Adrenal gland (tissue), 12 donors: Measurements from ENCODE around the gene MEF2C. TPM values are rescaled to one million over a fixed set of nuclear protein-coding genes. Genes with fewer than 3 reads are reported as not detected.

Source experiments
- DNase-seq, 7 donors: peaks; one replicate each; pipeline ENCODE4 v3.0.0-alpha.2; 2019 to 2020
- H3K27ac ChIP-seq, 5 donors: fragments of 200-600 bp; sonication (generic) in 4 of 5; 1 replicate in 3 of 5; 2 replicates in 2 of 5; pipeline versions ENCODE4 v1.5.1 to v1.8.0; 2016 to 2020; ENCODE audit warnings: mild to moderate bottlenecking in 1 of 5
- H3K27me3 ChIP-seq: fragments of 200-600 bp; 2 replicates; pipeline ENCODE4 v1.8.0; 2021
- H3K36me3 ChIP-seq, 2 donors: fragments of 200-600 bp; replicated peaks in 1 of 2; 1 replicate in 1 of 2; 2 replicates in 1 of 2; pipeline versions ENCODE4 v1.5.1 to v1.8.0; 2018 to 2022
- H3K4me1 ChIP-seq, 2 donors: fragments of 200-600 bp; replicated peaks in 1 of 2; 1 replicate in 1 of 2; 2 replicates in 1 of 2; pipeline versions ENCODE4 v1.5.1 to v1.8.0; 2018 to 2021
- H3K4me3 ChIP-seq, 4 donors: fragments of 200-600 bp; sonication (generic) in 3 of 4; one replicate each; pipeline ENCODE4 v1.5.1; 2016 to 2018
- H3K9me3 ChIP-seq, 3 donors: fragments of 200-600 bp; sonication (generic) in 1 of 3; replicated peaks in 1 of 3; 1 replicate in 2 of 3; 2 replicates in 1 of 3; pipeline versions ENCODE4 v1.5.1 to v1.8.0; 2016 to 2021
- POLR2A ChIP-seq, 2 donors: fragments of 450-650 bp; IDR thresholded peaks; one replicate each; pipeline ENCODE4 v1.6.1; 2017; ENCODE audit warnings: antibody characterized with exemption in 2 of 2, mild to moderate bottlenecking in 2 of 2, moderate library complexity in 1 of 2
- WGBS, 4 donors: extraction: QIAGEN DNeasy Blood & Tissue Kit in 2 of 4; methylation state at CpG; one replicate each; pipeline versions ENCODE4 v1.1.5 to v1.1.7; 2013 to 2017; 5-methylcytosine and 5-hydroxymethylcytosine counted together
- intact Hi-C, 2 donors: fragments of 100-400 bp; cut with DNase I; formaldehyde crosslinking; loops; one replicate each; pipeline versions ENCODE4 v1.14.1 to v1.15.0; 2022 to 2023
- polyA plus RNA-seq, 3 donors: library from polyadenylated mRNA; stranded (reverse); fragments of 200-250 nt in 2 of 3; fragments of 350-450 nt in 1 of 3; fragmentation: Illumina TruSeq in 1 of 3; extraction: RNeasy Lipid Tissue Mini Kit (QIAGEN cat#74804) in 1 of 3; gene quantifications; one replicate each; pipeline ENCODE4 v1.2.3, GENCODE V29; 2013 to 2014
- total RNA-seq, 9 donors: library from RNA; depleted of rRNA in 4 of 9; stranded (reverse); fragments of >200 nt in 4 of 9; fragments of 120-200 nt in 1 of 9; fragmentation: NEBNext Ultra II Directional in 1 of 9; extraction: Animal tissue kit (Norgen Biotek cat#: 25700) in 1 of 9; gene quantifications; one replicate each; pipeline versions ENCODE4 v1.1.0 to v1.2.4, GENCODE V29; 2013 to 2023
- TF ChIP-seq, protein P1 (sequence below), 6 experiments: fragments of 450-650 bp in 4 of 6; fragments of 200-600 bp in 2 of 6; sonication (generic) in 1 of 6; IDR thresholded peaks; 1 replicate in 5 of 6; 2 replicates in 1 of 6; pipeline versions ENCODE4 v1.5.1 to v1.8.0; 2016 to 2021; ENCODE audit warnings: antibody characterized with exemption in 6 of 6, mild to moderate bottlenecking in 2 of 6, moderate library complexity in 1 of 6
- donor health status: healthy with polysubstance abuse.
- donor health status: Bipolar disorder and iron deficiency.
- donor health status: DM: yes; HTN: yes; CAD: no.
- donor health status: DM: no; HTN: no; CAD: no.
- donor health status: DM: no; HTN: no; CAD: no.
- donor health status: DM: yes; HTN: yes; CAD: no.

The MEF2C gene
- total and polyA plus RNA-seq, 12 donors: 26.8 to 172 (median 69.2) TPM

- intact Hi-C loops: loop anchor here in 1 of 2 donors (10.0 kb wide), 1 partner anchor 803 kb away; no protein-coding TSS in a partner anchor
- Histone ChIP-seq H3K9me3 (no peaks in the 10 kb centered on the region), H3K4me1 (peaks cover 9 to 10% of the 10 kb centered on the region in 2 donors), H3K36me3 (no peaks in the 10 kb centered on the region), H3K27me3 (peaks cover 46% of the 10 kb centered on the region), H3K27ac (no peak overlapping the region), H3K4me3 (no peak overlapping the region)
- TF ChIP-seq, protein P1, sequence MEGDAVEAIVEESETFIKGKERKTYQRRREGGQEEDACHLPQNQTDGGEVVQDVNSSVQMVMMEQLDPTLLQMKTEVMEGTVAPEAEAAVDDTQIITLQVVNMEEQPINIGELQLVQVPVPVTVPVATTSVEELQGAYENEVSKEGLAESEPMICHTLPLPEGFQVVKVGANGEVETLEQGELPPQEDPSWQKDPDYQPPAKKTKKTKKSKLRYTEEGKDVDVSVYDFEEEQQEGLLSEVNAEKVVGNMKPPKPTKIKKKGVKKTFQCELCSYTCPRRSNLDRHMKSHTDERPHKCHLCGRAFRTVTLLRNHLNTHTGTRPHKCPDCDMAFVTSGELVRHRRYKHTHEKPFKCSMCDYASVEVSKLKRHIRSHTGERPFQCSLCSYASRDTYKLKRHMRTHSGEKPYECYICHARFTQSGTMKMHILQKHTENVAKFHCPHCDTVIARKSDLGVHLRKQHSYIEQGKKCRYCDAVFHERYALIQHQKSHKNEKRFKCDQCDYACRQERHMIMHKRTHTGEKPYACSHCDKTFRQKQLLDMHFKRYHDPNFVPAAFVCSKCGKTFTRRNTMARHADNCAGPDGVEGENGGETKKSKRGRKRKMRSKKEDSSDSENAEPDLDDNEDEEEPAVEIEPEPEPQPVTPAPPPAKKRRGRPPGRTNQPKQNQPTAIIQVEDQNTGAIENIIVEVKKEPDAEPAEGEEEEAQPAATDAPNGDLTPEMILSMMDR (IDR thresholded peaks at IDR 0.05): no peak
- no peak for TF ChIP-seq POLR2A (IDR thresholded peaks at IDR 0.05)
- DNase-seq: no peak
- WGBS, 4 donors: 17 to 25% (median 24%) methylated on average over 11 of the region's 11 CpGs
Observed at GRCh38 chr5:88687373-88687911, 195.5 kb downstream of the MEF2C start.

GRCh38 chr5:88686726-88687125, 196.3 kb downstream of the MEF2C start:
- no peak overlapping the region for H3K4me3 ChIP-seq
- no peaks in the 10 kb centered on the region for H3K36me3 ChIP-seq
- H3K4me1 ChIP-seq: peaks cover 4 to 9% of the 10 kb centered on the region in 2 donors
- H3K27me3 ChIP-seq: peaks cover 46% of the 10 kb centered on the region
- WGBS, 4 donors: 25 to 50% (median 43%) methylated on average over 15 of the region's 15 CpGs
- H3K27ac ChIP-seq: no peak overlapping the region
- intact Hi-C loops: loop anchor here in 1 of 2 donors (10.0 kb wide), 1 partner anchor 802 kb away; no protein-coding TSS in a partner anchor
- DNase-seq: no peak
- H3K9me3 ChIP-seq: no peaks in the 10 kb centered on the region
- TF ChIP-seq, protein P1 (IDR thresholded peaks at IDR 0.05): no peak
- TF ChIP-seq POLR2A (IDR thresholded peaks at IDR 0.05): no peak

- H3K27me3 ChIP-seq: peaks cover 46% of the 10 kb centered on the region
- no peak for DNase-seq
- no peaks in the 10 kb centered on the region for H3K36me3 ChIP-seq
- H3K27ac ChIP-seq: no peak overlapping the region
- H3K4me1 ChIP-seq: peaks cover 2 to 5% of the 10 kb centered on the region in 2 donors
- WGBS, 4 donors: 31 to 54% (median 46%) methylated on average over 23 of the region's 23 CpGs
- no peak for TF ChIP-seq POLR2A (IDR thresholded peaks at IDR 0.05)
- TF ChIP-seq, protein P1 (IDR thresholded peaks at IDR 0.05): no peak
- intact Hi-C loops: loop anchor here in 1 of 2 donors (10.0 kb wide), 1 partner anchor 801 kb away; no protein-coding TSS in a partner anchor
- H3K4me3 ChIP-seq: no peak overlapping the region
- no peaks in the 10 kb centered on the region for H3K9me3 ChIP-seq
Observed at GRCh38 chr5:88685591-88686541, 197.1 kb downstream of the MEF2C start.

- Histone ChIP-seq H3K36me3 (no peaks in the 10 kb centered on the region), H3K27me3 (peaks cover 35% of the 10 kb centered on the region), H3K27ac (no peak overlapping the region), H3K4me3 (no peak overlapping the region), H3K4me1 (peaks cover 0 to 11% of the 10 kb centered on the region in 2 donors), H3K9me3 (no peaks in the 10 kb centered on the region)
- TF ChIP-seq POLR2A (IDR thresholded peaks at IDR 0.05): no peak
- TF ChIP-seq, protein P1 (IDR thresholded peaks at IDR 0.05): no peak
- intact Hi-C loops: loop anchor here in 1 of 2 donors (5.0 to 10.0 kb wide), 2 partner anchors 799 to 901 kb away; no protein-coding TSS in a partner anchor
- no peak for DNase-seq
- 28 to 55% (median 47%) methylated on average over 20 to 31 of the region's 31 CpGs for WGBS, 4 donors
Observed at GRCh38 chr5:88683506-88684135, 199.4 kb downstream of the MEF2C start.
